Measurements from ENCODE around the gene FAM118B.
"Not testable (repeated sequence)": the region's sequence is repeated elsewhere in the genome, so short reads cannot be mapped to it uniquely, and the experiment has no call there.

Gene FAM118B

GRCh38 chr11:126217491-126217890 lies 5.9 kb downstream of the FAM118B start:
- peak in 1 of 51 donors; percentile 35 for DNase-seq

GRCh38 chr11:126219547-126219946 lies 8.0 kb downstream of the FAM118B start:
- DNase-seq: no peak

- DNase-seq: peak in 1 of 51 donors; percentile 22
Observed at GRCh38 chr11:126224647-126225294, 13.2 kb downstream of the FAM118B start.

- DNase-seq: no peak
Observed at GRCh38 chr11:126225295-126225665, 13.7 kb downstream of the FAM118B start.

- DNase-seq: no peak
Observed at GRCh38 chr11:126226334-126227084, 14.9 kb downstream of the FAM118B start.

- DNase-seq: no peak
Observed at GRCh38 chr11:126229858-126230540, 18.4 kb downstream of the FAM118B start.

- no peak for DNase-seq
Observed at GRCh38 chr11:126231725-126232459, 20.3 kb downstream of the FAM118B start.

- no peak for DNase-seq
Observed at GRCh38 chr11:126232683-126233082, 21.1 kb downstream of the FAM118B start.

GRCh38 chr11:126233391-126233790 lies 21.8 kb downstream of the FAM118B start:
- DNase-seq: no peak

GRCh38 chr11:126246636-126247035 lies 35.1 kb downstream of the FAM118B start:
- DNase-seq: no peak

- no peak for DNase-seq
Observed at GRCh38 chr11:126253265-126253664, 41.7 kb downstream of the FAM118B start.

GRCh38 chr11:126254819-126255218 lies 43.2 kb downstream of the FAM118B start:
- no peak for DNase-seq

GRCh38 chr11:126255507-126255906 lies 43.9 kb downstream of the FAM118B start:
- DNase-seq: not testable (repeated sequence)

GRCh38 chr11:126256216-126256615 lies 44.6 kb downstream of the FAM118B start:
- DNase-seq: no peak

GRCh38 chr11:126257144-126257543 lies 45.6 kb downstream of the FAM118B start:
- no peak for DNase-seq

GRCh38 chr11:126257764-126258163 lies 46.2 kb downstream of the FAM118B start:
- DNase-seq: peak in 1 of 51 donors; percentile 18

- DNase-seq: no peak
Observed at GRCh38 chr11:126262216-126262615, 50.6 kb downstream of the FAM118B start.

- DNase-seq: no peak
Observed at GRCh38 chr11:126263489-126263888, 51.9 kb downstream of the FAM118B start.

GRCh38 chr11:126265811-126266210 lies 54.2 kb downstream of the FAM118B start:
- no peak for DNase-seq

GRCh38 chr11:126267650-126268049 lies 56.1 kb downstream of the FAM118B start:
- DNase-seq: no peak

GRCh38 chr11:126268361-126268707 lies 56.8 kb downstream of the FAM118B start:
- no peak for DNase-seq
